ENCODE results near the gene KIAA1671. TPM values are rescaled to one million over a fixed set of nuclear protein-coding genes. Genes with fewer than 3 reads are reported as not detected.

Gene KIAA1671
- polyA plus RNA-seq, 3 donors = not detected

GRCh38 chr22:25139062-25139461 lies 186.5 kb downstream of the KIAA1671 start:
- WGBS (ENCODE audit: insufficient coverage) = 13% methylated on average over 2 of the region's 2 CpGs
- Histone ChIP-seq H3K27me3 (ENCODE audit: control insufficient read depth in 2 of 2, insufficient read depth in 2 of 2, low read length in 2 of 2) (no peaks in the 10 kb centered on the region), H3K27ac (ENCODE audit: low read depth in 1 of 2, low read length in 2 of 2) (no peak overlapping the region), H3K4me1 (ENCODE audit: control insufficient read depth in 1 of 2, insufficient read depth in 2 of 2, low read length in 2 of 2) (no peaks in the 10 kb centered on the region), H2AFZ (ENCODE audit: insufficient read depth, low read depth, low read length, poor library complexity, severe bottlenecking) (no peak overlapping the region), H3K79me2 (ENCODE audit: insufficient read depth, low read length) (no peaks in the 10 kb centered on the region), H3K4me2 (replicated peaks; ENCODE audit: extremely low read depth, low read length, poor library complexity, severe bottlenecking) (no peak overlapping the region), H3K4me3 (replicated peaks in 1 of 3; ENCODE audit: low read depth in 2 of 3, low read length in 3 of 3) (no peak overlapping the region), H4K20me1 (ENCODE audit: insufficient read depth, low read length) (no peaks in the 10 kb centered on the region), H3K9me3 (replicated peaks in 1 of 2; ENCODE audit: control insufficient read depth in 1 of 2, insufficient read depth in 1 of 2, low read length in 2 of 2) (no peaks in the 10 kb centered on the region), H3K36me3 (replicated peaks in 1 of 2; ENCODE audit: control insufficient read depth in 1 of 2, insufficient read depth in 2 of 2, low read length in 2 of 2) (no peaks in the 10 kb centered on the region), H3K9ac (ENCODE audit: insufficient read depth, low read length, poor library complexity, severe bottlenecking) (no peak overlapping the region)
- H3K27me3 Mint-ChIP-seq (ENCODE audit: low read depth in 3 of 3) = peaks cover 0 to 3% (median 0%) of the 10 kb centered on the region in 3 donors
- H3K27ac Mint-ChIP-seq = no peak overlapping the region
- H3K4me3 Mint-ChIP-seq = no peak overlapping the region
- intact Hi-C loops (cut with micrococcal nuclease) = no loop called here
- peaks cover 0 to 3% (median 0%) of the 10 kb centered on the region in 7 donors for H3K9me3 Mint-ChIP-seq
- TF ChIP-seq CTCF (IDR thresholded peaks at IDR 0.05) = no peak
- no peaks in the 10 kb centered on the region for H3K4me1 Mint-ChIP-seq
- no peak for DNase-seq
- no peaks in the 10 kb centered on the region for H3K36me3 Mint-ChIP-seq

GRCh38 chr22:25142102-25142501 lies 189.6 kb downstream of the KIAA1671 start:
- Histone ChIP-seq H3K4me2 (replicated peaks; ENCODE audit: extremely low read depth, low read length, poor library complexity, severe bottlenecking) (no peak overlapping the region), H2AFZ (ENCODE audit: insufficient read depth, low read depth, low read length, poor library complexity, severe bottlenecking) (no peak overlapping the region), H3K36me3 (replicated peaks in 1 of 2; ENCODE audit: control insufficient read depth in 1 of 2, insufficient read depth in 2 of 2, low read length in 2 of 2) (no peaks in the 10 kb centered on the region), H3K9ac (ENCODE audit: insufficient read depth, low read length, poor library complexity, severe bottlenecking) (no peak overlapping the region), H3K27me3 (ENCODE audit: control insufficient read depth in 2 of 2, insufficient read depth in 2 of 2, low read length in 2 of 2) (no peaks in the 10 kb centered on the region), H3K9me3 (replicated peaks in 1 of 2; ENCODE audit: control insufficient read depth in 1 of 2, insufficient read depth in 1 of 2, low read length in 2 of 2) (no peaks in the 10 kb centered on the region), H3K4me3 (replicated peaks in 1 of 3; ENCODE audit: low read depth in 2 of 3, low read length in 3 of 3) (no peak overlapping the region), H3K79me2 (ENCODE audit: insufficient read depth, low read length) (no peaks in the 10 kb centered on the region), H4K20me1 (ENCODE audit: insufficient read depth, low read length) (no peaks in the 10 kb centered on the region), H3K27ac (ENCODE audit: low read depth in 1 of 2, low read length in 2 of 2) (no peak overlapping the region), H3K4me1 (ENCODE audit: control insufficient read depth in 1 of 2, insufficient read depth in 2 of 2, low read length in 2 of 2) (no peaks in the 10 kb centered on the region)
- Mint-ChIP-seq H3K36me3 (no peaks in the 10 kb centered on the region), H3K27ac (no peak overlapping the region), H3K4me3 (no peak overlapping the region), H3K4me1 (no peaks in the 10 kb centered on the region), H3K27me3 (ENCODE audit: low read depth in 3 of 3) (peaks cover 0 to 4% (median 0%) of the 10 kb centered on the region in 3 donors), H3K9me3 (peaks cover 0 to 3% (median 0%) of the 10 kb centered on the region in 7 donors)
- DNase-seq = no peak
- WGBS (ENCODE audit: insufficient coverage) = 88% methylated on average over 6 of the region's 7 CpGs
- no peak for TF ChIP-seq CTCF (IDR thresholded peaks at IDR 0.05)
- intact Hi-C loops (cut with micrococcal nuclease) = no loop called here

Measured in CD14-positive monocyte (primary cell).